ENCODE data around the gene GLOD5. TPM values are rescaled to one million over a fixed set of nuclear protein-coding genes. Genes with fewer than 3 reads are reported as not detected.

The GLOD5 gene
- total RNA-seq = not detected

DNA sequence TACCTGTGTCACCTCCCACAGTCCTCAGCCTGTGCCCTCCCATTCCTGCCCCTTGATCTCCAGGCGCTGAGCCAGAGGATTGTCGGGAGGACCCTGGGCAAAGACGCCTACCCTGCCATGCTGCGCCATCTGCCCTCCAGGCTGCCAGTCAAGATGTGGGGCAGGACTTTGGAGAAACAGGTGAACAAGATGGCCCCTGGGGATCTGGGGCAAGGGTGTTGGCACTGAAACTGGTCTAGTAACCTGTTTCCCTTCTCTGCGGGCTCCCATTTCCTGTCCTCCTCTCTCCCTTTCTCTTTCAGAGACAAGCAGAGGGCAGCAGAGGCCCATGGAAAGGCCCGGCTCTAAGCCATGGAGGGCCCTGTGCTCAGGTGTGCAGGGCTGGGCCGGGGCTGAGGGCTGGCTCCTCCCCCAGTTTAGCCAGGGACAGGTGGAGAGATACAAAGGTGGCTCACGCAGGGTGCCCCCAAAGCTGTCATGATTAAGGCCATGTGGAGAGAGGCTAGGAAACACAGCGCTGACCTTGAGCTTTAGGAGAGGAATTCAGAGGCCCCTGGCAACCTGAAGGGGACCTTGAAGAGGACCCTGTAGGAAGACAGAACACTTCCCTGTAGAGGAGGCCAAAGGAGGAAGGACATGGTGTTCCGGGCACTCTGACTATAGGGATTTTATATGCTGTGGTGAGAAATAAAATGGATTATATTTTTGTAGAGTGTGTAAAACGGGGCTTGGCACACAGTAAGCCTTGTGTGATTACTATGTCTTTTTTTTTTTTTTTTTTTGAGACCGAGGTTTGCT is at the start of gene GLOD5:
TSS of gene GLOD5 (plus strand) at position 74 of the 798 bp plus-strand sequence. CDS start at position 118, 44 bp downstream.

DNA sequence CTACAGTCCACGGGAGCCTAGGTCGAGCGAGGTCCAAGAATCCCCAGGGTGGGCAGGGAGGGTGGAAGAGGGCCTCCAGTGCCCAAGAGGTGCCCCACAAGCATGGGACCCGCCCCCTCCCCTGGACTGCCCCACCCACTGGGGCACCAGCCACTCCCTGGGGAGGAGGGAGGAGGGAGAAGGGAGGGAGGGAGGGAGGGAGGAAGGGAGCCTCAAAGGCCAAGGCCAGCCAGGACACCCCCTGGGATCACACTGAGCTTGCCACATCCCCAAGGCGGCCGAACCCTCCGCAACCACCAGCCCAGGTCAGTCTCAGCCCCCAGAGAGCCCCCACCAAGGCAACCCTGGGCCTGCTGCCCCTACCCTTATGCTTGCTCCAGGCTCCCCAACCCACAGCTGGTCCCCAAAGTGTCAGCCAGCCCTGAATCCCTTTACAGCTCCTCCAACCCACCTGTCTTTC is 24.8 kb downstream of the GLOD5 start, which contains the start of gene GATA1:
TSS of gene GATA1 (plus strand) at position 250 of the 460 bp plus-strand sequence. CDS start 4,520 bp downstream, outside the sequence.

DNA sequence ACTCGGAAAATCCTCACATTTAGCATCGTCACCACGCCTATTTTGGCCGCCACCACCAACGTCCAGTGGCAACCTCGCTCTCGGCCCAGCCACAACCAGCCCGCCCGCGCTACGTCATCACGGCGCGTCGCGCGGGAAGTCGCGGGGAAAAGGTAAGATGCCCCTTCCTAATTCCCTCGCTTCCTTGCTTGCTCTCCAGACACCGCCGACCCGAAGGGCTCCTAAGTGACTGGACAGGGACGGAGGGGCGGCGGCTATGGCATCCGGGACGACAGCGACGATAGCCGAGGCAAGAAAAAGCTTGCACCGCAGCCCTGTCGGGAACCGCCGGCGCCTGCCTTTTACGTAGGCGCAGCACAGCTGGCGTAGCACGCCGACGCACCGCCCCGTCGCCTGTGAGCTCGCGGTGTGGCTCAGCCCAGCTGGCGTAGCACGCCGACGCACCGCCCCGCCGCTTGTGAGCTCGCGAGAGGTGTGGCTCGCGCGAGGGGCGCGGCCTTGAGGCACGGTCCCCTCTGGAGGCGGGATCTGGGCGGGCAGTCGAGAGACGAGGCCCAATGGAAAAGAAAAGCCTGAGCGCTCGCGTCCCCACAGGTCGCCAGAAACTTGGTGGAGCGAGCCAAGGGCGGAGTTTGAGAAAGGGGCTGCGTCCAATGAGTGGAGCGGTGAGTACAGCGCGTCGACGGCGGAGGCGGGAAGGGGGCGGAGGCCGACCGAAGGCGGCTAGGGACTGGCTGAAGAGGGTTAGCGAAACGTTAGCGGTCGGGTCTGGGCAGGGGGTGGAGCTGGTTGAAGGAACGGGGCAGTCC is 39.9 kb downstream of the GLOD5 start, which contains the start of gene HDAC6:
TSS of gene HDAC6 (plus strand) at position 788 of the 809 bp plus-strand sequence. CDS start 626 bp downstream, outside the sequence.

Small RNAs within 50 kb of the gene (small RNA-seq; reads per million reads assigned to genes)
- gene RNU6-1056P (not detected), gene RNU6-29P (not detected)

Other genes with a start within 250 kb of the GLOD5 start
- 43.6 TPM for gene EBP, start 239.9 kb upstream of the GLOD5 start, total RNA-seq
- 7.4 TPM for gene TBC1D25, start 222.0 kb upstream of the GLOD5 start, total RNA-seq
- gene RBM3, start 187.3 kb upstream of the GLOD5 start, total RNA-seq = 137 TPM
- 57.0 TPM for gene WDR13, start 164.3 kb upstream of the GLOD5 start, total RNA-seq
- gene WAS, start 77.9 kb upstream of the GLOD5 start, total RNA-seq = 0.69 TPM
- gene SUV39H1, start 65.0 kb upstream of the GLOD5 start, total RNA-seq = 3.0 TPM
- gene GATA1, start 24.8 kb downstream of the GLOD5 start, total RNA-seq = not detected
- 87.2 TPM for gene HDAC6, start 40.3 kb downstream of the GLOD5 start, total RNA-seq
- gene ERAS, start 64.8 kb downstream of the GLOD5 start, total RNA-seq = 0.92 TPM
- 157 TPM for gene PCSK1N, start 73.9 kb downstream of the GLOD5 start, total RNA-seq
- gene TIMM17B, start 136.0 kb downstream of the GLOD5 start, total RNA-seq = 30.0 TPM
- gene PQBP1, start 136.2 kb downstream of the GLOD5 start, total RNA-seq = 40.1 TPM
- 12.5 TPM for gene SLC35A2, start 149.9 kb downstream of the GLOD5 start, total RNA-seq
- gene PIM2, start 157.3 kb downstream of the GLOD5 start, total RNA-seq = 11.5 TPM
- gene OTUD5, start 195.9 kb downstream of the GLOD5 start, total RNA-seq = 29.3 TPM
- 4.2 TPM for gene KCND1, start 210.1 kb downstream of the GLOD5 start, total RNA-seq
- 38.8 TPM for gene GRIPAP1, start 240.5 kb downstream of the GLOD5 start, total RNA-seq